AG04450 (cell line): ENCODE data around the gene C22orf23. TPM values are rescaled to one million over a fixed set of nuclear protein-coding genes. Genes with fewer than 3 reads are reported as not detected.

Source experiments
- CTCF ChIA-PET: fragments of 300-600, 350-600 bp; formaldehyde crosslinking; extraction: SDS; loops from one replicate; lab custom pipeline; 2022; ENCODE audit warnings: antibody characterized with exemption, inconsistent platforms; lab: Charles Lee
- POLR2A ChIA-PET: fragments of 350-600 bp; formaldehyde crosslinking; extraction: SDS; loops from one replicate; lab custom pipeline; 2021; ENCODE audit warnings: antibody characterized with exemption, inconsistent platforms; lab: Yijun Ruan, JAX
- DNase-seq: peaks from one replicate; pipeline ENCODE4 v3.0.0-alpha.2; 2011; ENCODE audit warnings: low read depth, low spot score
- H3K27ac ChIP-seq: one replicate; pipeline ENCODE4 v1.5.1; 2012; ENCODE audit warnings: low read depth, low read length, control low read depth
- H3K27me3 ChIP-seq: one replicate; pipeline ENCODE4 v1.6.0; 2012; ENCODE audit warnings: low read length; ENCODE audit not compliant: control insufficient read depth, insufficient read depth
- H3K4me3 ChIP-seq: 2 replicates; pipeline ENCODE4 v1.5.1; 2011; ENCODE audit warnings: mild to moderate bottlenecking, low read depth, low read length, control low read depth
- H3K9me3 ChIP-seq: 2 replicates; pipeline ENCODE4 v1.5.1; 2012; ENCODE audit warnings: low read length; ENCODE audit not compliant: control insufficient read depth, insufficient read depth
- CTCF ChIP-seq: IDR thresholded peaks from 2 replicates; pipeline ENCODE4 v1.5.1; 2011; ENCODE audit warnings: low read depth, low read length, control low read depth, inconsistent platforms
- polyA plus RNA-seq: library from polyadenylated mRNA; depleted of rRNA; stranded (reverse); fragments of >200 nt; gene quantifications from 2 replicates; pipeline ENCODE4 v1.2.3, GENCODE V29; 2011

The C22orf23 gene
- polyA plus RNA-seq, 1 experiment = 0.55 TPM

- Histone ChIP-seq H3K4me3 (no peak overlapping the region), H3K27ac (no peak overlapping the region), H3K9me3 (no peaks in the 10 kb centered on the region), H3K27me3 (no peaks in the 10 kb centered on the region)
- CTCF ChIA-PET = interaction anchor here (0.8 kb wide), 1 partner anchor 80 kb away, joined by 3 read pairs; no protein-coding TSS in a partner anchor
- DNase-seq = no peak
- POLR2A ChIA-PET = no interaction called here
- TF ChIP-seq CTCF = no peak
Measured at GRCh38 chr22:37967147-37967546, 13.7 kb upstream of the C22orf23 start.

- Histone ChIP-seq H3K27ac (no peak overlapping the region), H3K4me3 (no peak overlapping the region), H3K9me3 (no peaks in the 10 kb centered on the region), H3K27me3 (no peaks in the 10 kb centered on the region)
- POLR2A ChIA-PET = no interaction called here
- CTCF ChIA-PET = interaction anchor here (0.5 to 3.7 kb wide), 18 partner anchors 9 to 149 kb away, joined by 3 to 44 read pairs (median 5); partner anchors contain the start of genes C22orf23 and POLR2F
- DNase-seq = no peak
- no peak for TF ChIP-seq CTCF
Measured at GRCh38 chr22:37965940-37966664, 12.7 kb upstream of the C22orf23 start.

- no peak for DNase-seq
- ChIA-PET POLR2A (no interaction called here), CTCF (interaction anchor here (1.1 kb wide), 1 partner anchor 74 kb away, joined by 3 read pairs; no protein-coding TSS in a partner anchor)
- no peak for TF ChIP-seq CTCF
- Histone ChIP-seq H3K27me3 (no peaks in the 10 kb centered on the region), H3K9me3 (no peaks in the 10 kb centered on the region), H3K27ac (no peak overlapping the region), H3K4me3 (no peak overlapping the region)
Measured at GRCh38 chr22:37961062-37961461, 7.7 kb upstream of the C22orf23 start.

GRCh38 chr22:37959231-37959825 lies 5.9 kb upstream of the C22orf23 start:
- POLR2A ChIA-PET = interaction anchor here (0.5 to 0.7 kb wide), 2 partner anchors 15 to 74 kb away, joined by 3 to 5 read pairs; no protein-coding TSS in a partner anchor
- CTCF ChIA-PET = interaction anchor here (0.6 to 1.9 kb wide), 3 partner anchors 29 to 316 kb away, joined by 4 to 6 read pairs (median 5); no protein-coding TSS in a partner anchor

More at GRCh38 chr22:37959231-37959825, 5.9 kb upstream of the C22orf23 start:
- no peak for TF ChIP-seq CTCF
- Histone ChIP-seq H3K4me3 (no peak overlapping the region), H3K9me3 (no peaks in the 10 kb centered on the region), H3K27me3 (no peaks in the 10 kb centered on the region), H3K27ac (no peak overlapping the region)
- DNase-seq = no peak
